Mesenteric fat pad (tissue), 1 donor: ENCODE results near the gene NUFIP1. TPM values are rescaled to one million over a fixed set of nuclear protein-coding genes. Genes with fewer than 3 reads are reported as not detected.

ENCODE experiments used
- total RNA-seq: library from RNA; stranded (reverse); fragmentation: NEBNext Ultra II Directional; extraction: Animal tissue kit (Norgen Biotek cat#: 25700); gene quantifications from one replicate; pipeline ENCODE4 v1.2.1, GENCODE V29; 2021
- donor health status: DM: yes; HTN: yes; CAD: no.

Gene NUFIP1
- total RNA-seq, 1 donor from 2014 or later = 5.2 TPM

Other genes starting within 250 kb of the NUFIP1 start
- gene GPALPP1, start 67 bp upstream of the NUFIP1 start, total RNA-seq = 15.3 TPM
- gene GTF2F2, start 131.0 kb upstream of the NUFIP1 start, total RNA-seq = 14.8 TPM
- gene KCTD4, start 211.6 kb upstream of the NUFIP1 start, total RNA-seq = not detected